Endothelial cell of umbilical vein (primary cell): ENCODE measurements around the gene CAPN14.

Experiments used
- EZH2 ChIP-seq: IDR thresholded peaks from 2 replicates; pipeline ENCODE4 v1.6.1; 2012; ENCODE audit warnings: borderline replicate concordance, low read depth, mild to moderate bottlenecking, moderate library complexity, low read length, inconsistent platforms; ENCODE audit not compliant: severe bottlenecking
- MYC ChIP-seq: IDR thresholded peaks from one replicate; pipeline ENCODE4 v1.6.1; 2011; ENCODE audit warnings: mild to moderate bottlenecking, low read depth, low read length
- POLR2A ChIP-seq: IDR thresholded peaks from 2 replicates; pipeline ENCODE4 v1.6.1; 2012; ENCODE audit warnings: low read depth, mild to moderate bottlenecking, control low read depth, low read length
- POLR2AphosphoS5 ChIP-seq: IDR thresholded peaks from 2 replicates; pipeline ENCODE4 v1.6.1; 2012; ENCODE audit warnings: low read depth, mild to moderate bottlenecking, control low read depth, low read length, moderate library complexity; ENCODE audit not compliant: insufficient read depth

DNA sequence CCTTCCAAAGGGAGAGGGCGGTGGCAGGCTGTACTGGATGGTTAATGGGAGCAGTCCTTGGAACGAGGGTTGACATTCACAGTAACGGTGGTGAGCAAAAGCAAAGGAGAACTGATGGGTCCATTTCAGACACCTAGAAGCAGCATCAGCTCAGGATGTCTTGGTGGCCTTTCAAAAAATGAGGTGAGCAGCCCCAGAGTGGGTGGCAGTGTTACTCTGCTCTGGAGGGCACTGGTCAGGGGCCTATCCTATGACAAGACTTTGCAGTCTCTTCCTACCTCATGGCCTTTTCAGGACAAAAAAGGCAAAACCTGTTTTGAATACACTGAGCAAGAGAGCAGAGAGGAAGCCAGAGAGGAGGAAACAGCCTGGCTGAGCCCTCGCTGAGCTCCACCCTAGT, 23.5 kb downstream of the CAPN14 start:
- TF ChIP-seq EZH2 (no peak), POLR2A (no peak), MYC (no peak), POLR2AphosphoS5 (no peak)
